Type B pancreatic cell (in vitro differentiated cells): ENCODE data around the gene PEX16. TPM values are rescaled to one million over a fixed set of nuclear protein-coding genes. Genes with fewer than 3 reads are reported as not detected.
"Not testable (repeated sequence)": the region's sequence is repeated elsewhere in the genome, so short reads cannot be mapped to it uniquely, and the experiment has no call there.

Experiments
- DNase-seq: peaks from one replicate; pipeline ENCODE4 v3.0.0; 2021; ENCODE audit warnings: mixed read lengths; ENCODE audit not compliant: unreplicated experiment; ENCODE audit errors: extremely low spot score
- H3K27ac Mint-ChIP-seq: 2 replicates; pipeline ENCODE4 v1.8.0; 2021; ENCODE audit warnings: mild to moderate bottlenecking, mixed read lengths
- H3K27me3 Mint-ChIP-seq: 2 replicates; pipeline ENCODE4 v1.8.0; 2021; ENCODE audit warnings: mixed read lengths
- H3K36me3 Mint-ChIP-seq: 2 replicates; pipeline ENCODE4 v1.8.0; 2021; ENCODE audit warnings: mixed read lengths
- H3K4me1 Mint-ChIP-seq: one replicate; pipeline ENCODE4 v1.8.0; 2021; ENCODE audit warnings: mixed read lengths; ENCODE audit not compliant: unreplicated experiment
- H3K4me3 Mint-ChIP-seq: 2 replicates; pipeline ENCODE4 v1.8.0; 2021; ENCODE audit warnings: mild to moderate bottlenecking, mixed read lengths
- H3K9me3 Mint-ChIP-seq: 2 replicates; pipeline ENCODE4 v1.8.0; 2021; ENCODE audit warnings: mixed read lengths
- total RNA-seq: library from RNA; stranded (reverse); gene quantifications from 2 replicates; pipeline ENCODE4 v1.2.1, GENCODE V29; 2021; ENCODE audit warnings: low replicate concordance
- TF ChIP-seq, protein P1 (sequence below): fragments of 200-600 bp; sonication (generic); conservative IDR thresholded peaks from 2 replicates; pipeline ENCODE4 v1.5.0; 2021; ENCODE audit warnings: antibody characterized with exemption, mild to moderate bottlenecking

The PEX16 gene
- total RNA-seq, 1 donor from 2014 or later: 21.7 TPM

GRCh38 chr11:45906096-45906682 is 11.5 kb downstream of the PEX16 start:
- no peak overlapping the region for H3K4me3 Mint-ChIP-seq
- H3K27me3 Mint-ChIP-seq: no peaks in the 10 kb centered on the region
- no peak for DNase-seq
- H3K4me1 Mint-ChIP-seq: peaks cover 4% of the 10 kb centered on the region
- no peaks in the 10 kb centered on the region for H3K9me3 Mint-ChIP-seq
- TF ChIP-seq, protein P1, sequence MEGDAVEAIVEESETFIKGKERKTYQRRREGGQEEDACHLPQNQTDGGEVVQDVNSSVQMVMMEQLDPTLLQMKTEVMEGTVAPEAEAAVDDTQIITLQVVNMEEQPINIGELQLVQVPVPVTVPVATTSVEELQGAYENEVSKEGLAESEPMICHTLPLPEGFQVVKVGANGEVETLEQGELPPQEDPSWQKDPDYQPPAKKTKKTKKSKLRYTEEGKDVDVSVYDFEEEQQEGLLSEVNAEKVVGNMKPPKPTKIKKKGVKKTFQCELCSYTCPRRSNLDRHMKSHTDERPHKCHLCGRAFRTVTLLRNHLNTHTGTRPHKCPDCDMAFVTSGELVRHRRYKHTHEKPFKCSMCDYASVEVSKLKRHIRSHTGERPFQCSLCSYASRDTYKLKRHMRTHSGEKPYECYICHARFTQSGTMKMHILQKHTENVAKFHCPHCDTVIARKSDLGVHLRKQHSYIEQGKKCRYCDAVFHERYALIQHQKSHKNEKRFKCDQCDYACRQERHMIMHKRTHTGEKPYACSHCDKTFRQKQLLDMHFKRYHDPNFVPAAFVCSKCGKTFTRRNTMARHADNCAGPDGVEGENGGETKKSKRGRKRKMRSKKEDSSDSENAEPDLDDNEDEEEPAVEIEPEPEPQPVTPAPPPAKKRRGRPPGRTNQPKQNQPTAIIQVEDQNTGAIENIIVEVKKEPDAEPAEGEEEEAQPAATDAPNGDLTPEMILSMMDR: no peak
- H3K36me3 Mint-ChIP-seq: no peaks in the 10 kb centered on the region
- no peak overlapping the region for H3K27ac Mint-ChIP-seq

- H3K4me3 Mint-ChIP-seq, H3K27ac Mint-ChIP-seq, H3K27me3 Mint-ChIP-seq: not testable (repeated sequence)
Observed at GRCh38 chr11:45905576-45905975, 12.1 kb downstream of the PEX16 start.

DNA sequence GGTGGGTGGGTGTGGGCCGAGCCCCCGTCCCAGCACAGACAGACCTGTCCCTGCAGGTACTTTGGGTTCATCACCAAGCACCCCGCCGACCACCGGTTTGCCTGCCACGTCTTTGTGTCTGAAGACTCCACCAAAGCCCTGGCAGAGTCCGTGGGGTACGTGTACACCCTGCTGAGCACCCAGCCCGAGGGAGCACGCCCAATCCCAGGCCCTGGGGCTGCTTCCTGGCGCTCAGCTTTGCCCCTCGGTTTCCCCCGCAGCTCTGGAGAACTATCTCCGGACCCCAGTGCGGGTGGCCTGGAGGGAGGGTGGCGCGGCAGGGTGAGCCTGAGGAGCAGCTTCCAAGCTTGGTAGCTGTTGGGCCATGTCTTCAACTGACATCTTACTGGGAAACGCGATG is 12.6 kb downstream of the PEX16 start:
- H3K4me1 Mint-ChIP-seq: peaks cover 7% of the 10 kb centered on the region
- H3K9me3 Mint-ChIP-seq: no peaks in the 10 kb centered on the region
- H3K4me3 Mint-ChIP-seq: no peak overlapping the region
- TF ChIP-seq, protein P1: no peak
- no peak overlapping the region for H3K27ac Mint-ChIP-seq
- H3K27me3 Mint-ChIP-seq: no peaks in the 10 kb centered on the region
- no peak for DNase-seq
- H3K36me3 Mint-ChIP-seq: no peaks in the 10 kb centered on the region

More at GRCh38 chr11:45905576-45905975, 12.1 kb downstream of the PEX16 start:
- H3K36me3 Mint-ChIP-seq, H3K9me3 Mint-ChIP-seq, DNase-seq, H3K4me1 Mint-ChIP-seq: not testable (repeated sequence)

GRCh38 chr11:45904309-45904915 is 13.3 kb downstream of the PEX16 start:
- TF ChIP-seq, protein P1: no peak
- no peaks in the 10 kb centered on the region for H3K36me3 Mint-ChIP-seq
- H3K4me1 Mint-ChIP-seq: peaks cover 7% of the 10 kb centered on the region
- H3K27ac Mint-ChIP-seq: no peak overlapping the region
- no peaks in the 10 kb centered on the region for H3K27me3 Mint-ChIP-seq
- DNase-seq: no peak
- H3K4me3 Mint-ChIP-seq: no peak overlapping the region
- no peaks in the 10 kb centered on the region for H3K9me3 Mint-ChIP-seq

DNA sequence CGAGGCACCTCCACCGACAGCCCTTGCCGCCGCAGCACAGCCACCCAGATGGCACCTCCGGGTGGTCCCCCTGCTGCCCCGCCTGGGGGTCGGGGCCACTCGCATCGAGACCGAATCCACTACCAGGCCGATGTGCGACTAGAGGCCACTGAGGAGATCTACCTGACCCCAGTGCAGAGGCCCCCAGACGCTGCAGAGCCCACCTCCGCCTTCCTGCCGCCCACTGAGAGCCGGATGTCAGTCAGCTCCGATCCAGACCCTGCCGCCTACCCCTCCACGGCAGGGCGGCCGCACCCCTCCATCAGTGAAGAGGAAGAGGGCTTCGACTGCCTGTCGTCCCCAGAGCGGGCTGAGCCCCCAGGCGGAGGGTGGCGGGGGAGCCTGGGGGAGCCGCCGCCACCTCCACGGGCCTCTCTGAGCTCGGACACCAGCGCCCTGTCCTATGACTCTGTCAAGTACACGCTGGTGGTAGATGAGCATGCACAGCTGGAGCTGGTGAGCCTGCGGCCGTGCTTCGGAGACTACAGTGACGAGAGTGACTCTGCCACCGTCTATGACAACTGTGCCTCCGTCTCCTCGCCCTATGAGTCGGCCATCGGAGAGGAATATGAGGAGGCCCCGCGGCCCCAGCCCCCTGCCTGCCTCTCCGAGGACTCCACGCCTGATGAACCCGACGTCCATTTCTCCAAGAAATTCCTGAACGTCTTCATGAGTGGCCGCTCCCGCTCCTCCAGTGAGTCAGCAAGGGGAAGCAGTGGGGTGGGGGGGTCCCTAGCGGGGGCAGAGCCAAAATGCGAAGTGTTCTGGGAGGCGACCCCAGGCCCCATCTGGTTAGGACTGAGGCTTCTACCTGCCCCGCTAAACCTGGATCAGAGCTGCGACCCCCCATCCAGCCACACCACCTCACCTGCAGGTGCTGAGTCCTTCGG is 15.0 kb downstream of the PEX16 start:
- H3K9me3 Mint-ChIP-seq: no peaks in the 10 kb centered on the region
- TF ChIP-seq, protein P1: no peak
- no peaks in the 10 kb centered on the region for H3K36me3 Mint-ChIP-seq
- peaks cover 7% of the 10 kb centered on the region for H3K4me1 Mint-ChIP-seq
- no peaks in the 10 kb centered on the region for H3K27me3 Mint-ChIP-seq
- no peak overlapping the region for H3K4me3 Mint-ChIP-seq
- no peak overlapping the region for H3K27ac Mint-ChIP-seq
- DNase-seq: no peak

DNA sequence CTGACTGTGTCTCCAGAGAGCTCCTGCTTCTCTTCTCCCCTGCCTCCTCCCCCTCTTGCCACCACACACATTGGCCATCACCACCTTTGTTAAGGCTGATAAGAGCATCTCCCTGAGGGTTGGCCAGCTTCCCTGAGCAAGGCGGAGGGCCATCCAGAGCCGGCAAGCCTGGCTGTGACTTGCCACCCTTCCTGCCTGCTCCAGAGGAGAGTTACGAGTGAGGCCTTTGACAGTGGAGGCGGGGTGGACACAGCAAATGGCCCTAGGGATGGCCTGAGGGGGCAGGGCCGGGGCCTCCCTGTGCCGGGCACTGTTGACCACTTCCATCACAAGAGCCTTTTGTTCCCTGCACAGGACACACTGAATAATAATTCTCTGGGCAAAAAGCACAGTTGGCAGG is 16.1 kb downstream of the PEX16 start:
- no peaks in the 10 kb centered on the region for H3K27me3 Mint-ChIP-seq
- H3K4me1 Mint-ChIP-seq: peaks cover 4% of the 10 kb centered on the region

More for the DNA sequence above, 16.1 kb downstream of the PEX16 start:
- no peaks in the 10 kb centered on the region for H3K9me3 Mint-ChIP-seq
- no peaks in the 10 kb centered on the region for H3K36me3 Mint-ChIP-seq
- H3K27ac Mint-ChIP-seq: no peak overlapping the region
- no peak for DNase-seq
- H3K4me3 Mint-ChIP-seq: peak overlapping the region; percentile 91
- TF ChIP-seq, protein P1: no peak
